Type B pancreatic cell (in vitro differentiated cells): ENCODE data around the gene NAA16. TPM values are rescaled to one million over a fixed set of nuclear protein-coding genes. Genes with fewer than 3 reads are reported as not detected.
"Not testable (repeated sequence)": the region's sequence is repeated elsewhere in the genome, so short reads cannot be mapped to it uniquely, and the experiment has no call there.

ENCODE experiments used
- DNase-seq: peaks from one replicate; pipeline ENCODE4 v3.0.0; 2021; ENCODE audit warnings: mixed read lengths; ENCODE audit not compliant: unreplicated experiment; ENCODE audit errors: extremely low spot score
- H3K27ac Mint-ChIP-seq: 2 replicates; pipeline ENCODE4 v1.8.0; 2021; ENCODE audit warnings: mild to moderate bottlenecking, mixed read lengths
- H3K27me3 Mint-ChIP-seq: 2 replicates; pipeline ENCODE4 v1.8.0; 2021; ENCODE audit warnings: mixed read lengths
- H3K36me3 Mint-ChIP-seq: 2 replicates; pipeline ENCODE4 v1.8.0; 2021; ENCODE audit warnings: mixed read lengths
- H3K4me1 Mint-ChIP-seq: one replicate; pipeline ENCODE4 v1.8.0; 2021; ENCODE audit warnings: mixed read lengths; ENCODE audit not compliant: unreplicated experiment
- H3K4me3 Mint-ChIP-seq: 2 replicates; pipeline ENCODE4 v1.8.0; 2021; ENCODE audit warnings: mild to moderate bottlenecking, mixed read lengths
- H3K9me3 Mint-ChIP-seq: 2 replicates; pipeline ENCODE4 v1.8.0; 2021; ENCODE audit warnings: mixed read lengths
- CTCF ChIP-seq: fragments of 200-600 bp; sonication (generic); conservative IDR thresholded peaks from 2 replicates; pipeline ENCODE4 v1.5.0; 2021; ENCODE audit warnings: antibody characterized with exemption, mild to moderate bottlenecking
- total RNA-seq: library from RNA; stranded (reverse); gene quantifications from 2 replicates; pipeline ENCODE4 v1.2.1, GENCODE V29; 2021; ENCODE audit warnings: low replicate concordance

The NAA16 gene
- total RNA-seq, 1 donor from 2014 or later, result 44.6 TPM

- Mint-ChIP-seq H3K9me3 (no peaks in the 10 kb centered on the region), H3K4me1 (no peaks in the 10 kb centered on the region), H3K27me3 (no peaks in the 10 kb centered on the region), H3K4me3 (no peak overlapping the region), H3K27ac (no peak overlapping the region), H3K36me3 (no peaks in the 10 kb centered on the region)
- no peak for DNase-seq
- TF ChIP-seq CTCF, result no peak
Measured at GRCh38 chr13:41273831-41274441, 37.1 kb upstream of the NAA16 start.

GRCh38 chr13:41274881-41275280 is 36.2 kb upstream of the NAA16 start:
- DNase-seq, result no peak
- H3K9me3 Mint-ChIP-seq, result no peaks in the 10 kb centered on the region
- no peak overlapping the region for H3K27ac Mint-ChIP-seq
- no peaks in the 10 kb centered on the region for H3K27me3 Mint-ChIP-seq
- no peaks in the 10 kb centered on the region for H3K4me1 Mint-ChIP-seq
- TF ChIP-seq CTCF, result no peak
- no peaks in the 10 kb centered on the region for H3K36me3 Mint-ChIP-seq
- no peak overlapping the region for H3K4me3 Mint-ChIP-seq

GRCh38 chr13:41276824-41277223 is 34.2 kb upstream of the NAA16 start:
- H3K27me3 Mint-ChIP-seq, result no peaks in the 10 kb centered on the region
- no peak overlapping the region for H3K4me3 Mint-ChIP-seq
- no peak overlapping the region for H3K27ac Mint-ChIP-seq
- H3K4me1 Mint-ChIP-seq, result no peaks in the 10 kb centered on the region
- H3K36me3 Mint-ChIP-seq, result no peaks in the 10 kb centered on the region
- DNase-seq, result no peak
- H3K9me3 Mint-ChIP-seq, result no peaks in the 10 kb centered on the region
- TF ChIP-seq CTCF, result no peak

- not testable (repeated sequence) for H3K27ac Mint-ChIP-seq, H3K27me3 Mint-ChIP-seq, H3K4me3 Mint-ChIP-seq, H3K36me3 Mint-ChIP-seq, H3K4me1 Mint-ChIP-seq, DNase-seq, H3K9me3 Mint-ChIP-seq
Measured at GRCh38 chr13:41279156-41279555, 31.9 kb upstream of the NAA16 start.

GRCh38 chr13:41282129-41282571 is 28.9 kb upstream of the NAA16 start:
- TF ChIP-seq CTCF, result no peak
- no peak overlapping the region for H3K4me3 Mint-ChIP-seq
- no peak overlapping the region for H3K27ac Mint-ChIP-seq
- H3K36me3 Mint-ChIP-seq, result no peaks in the 10 kb centered on the region
- H3K9me3 Mint-ChIP-seq, result no peaks in the 10 kb centered on the region
- DNase-seq, result no peak
- H3K27me3 Mint-ChIP-seq, result no peaks in the 10 kb centered on the region
- no peaks in the 10 kb centered on the region for H3K4me1 Mint-ChIP-seq

- H3K4me1 Mint-ChIP-seq, result no peaks in the 10 kb centered on the region
- no peak for TF ChIP-seq CTCF
- H3K27ac Mint-ChIP-seq, result no peak overlapping the region
- DNase-seq, result no peak
- no peaks in the 10 kb centered on the region for H3K9me3 Mint-ChIP-seq
- H3K36me3 Mint-ChIP-seq, result no peaks in the 10 kb centered on the region
- H3K27me3 Mint-ChIP-seq, result no peaks in the 10 kb centered on the region
- no peak overlapping the region for H3K4me3 Mint-ChIP-seq
Measured at GRCh38 chr13:41284512-41285288, 26.4 kb upstream of the NAA16 start.
